ENCODE measurements around the gene AP3D1. TPM values are rescaled to one million over a fixed set of nuclear protein-coding genes. Genes with fewer than 3 reads are reported as not detected.
"Not testable (repeated sequence)": the region's sequence is repeated elsewhere in the genome, so short reads cannot be mapped to it uniquely, and the experiment has no call there.

AP3D1 gene
- total RNA-seq, 1 donor from 2014 or later, result 175 TPM

DNA sequence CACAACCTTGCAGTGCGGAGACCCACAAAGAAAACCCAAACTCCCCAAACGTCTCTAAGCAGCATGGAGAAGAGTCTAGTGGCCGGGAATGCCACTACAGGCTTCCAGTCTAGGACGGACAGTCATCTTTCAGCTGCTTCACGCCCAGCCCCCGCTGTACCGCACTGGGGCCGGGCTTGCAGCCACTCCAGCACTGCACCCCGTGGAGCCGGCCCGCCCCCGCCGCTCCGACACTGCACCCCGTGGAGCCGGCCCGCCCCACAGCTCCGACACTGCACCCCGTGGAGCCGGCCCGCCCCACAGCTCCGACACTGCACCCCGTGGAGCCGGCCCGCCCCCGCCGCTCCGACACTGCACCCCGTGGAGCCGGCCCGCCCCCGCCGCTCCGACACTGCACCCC lies 23.1 kb downstream of the AP3D1 start:
- DNase-seq (ENCODE audit: low read depth), result not testable (repeated sequence)

DNA sequence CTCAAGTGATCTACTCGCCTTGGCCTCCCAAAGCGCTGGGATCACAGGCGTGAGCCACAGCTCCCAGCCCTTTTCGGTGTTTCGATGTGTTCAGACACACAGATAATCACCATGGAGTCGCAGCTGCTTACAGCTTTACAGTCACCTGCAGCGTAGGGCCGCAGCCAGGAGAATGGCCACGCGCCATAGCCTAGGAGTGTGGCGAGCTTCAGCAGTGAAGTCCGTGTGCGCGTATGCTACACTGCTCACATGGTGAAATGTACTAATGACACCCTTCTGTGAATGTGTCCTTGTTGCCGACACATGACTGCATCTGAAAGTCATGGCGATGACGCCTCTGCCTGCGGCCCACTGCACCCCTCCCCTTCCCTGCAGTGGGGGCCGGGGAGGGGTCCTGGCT lies 23.6 kb downstream of the AP3D1 start:
- no peak for DNase-seq (ENCODE audit: low read depth)

- no peak for DNase-seq (ENCODE audit: low read depth)
Measured at GRCh38 chr19:2126879-2127518, 24.4 kb downstream of the AP3D1 start.

- no peak for DNase-seq (ENCODE audit: low read depth)
Measured at GRCh38 chr19:2123682-2124387, 27.5 kb downstream of the AP3D1 start.

- no peak for DNase-seq (ENCODE audit: low read depth)
Measured at GRCh38 chr19:2122982-2123381, 28.4 kb downstream of the AP3D1 start.

DNA sequence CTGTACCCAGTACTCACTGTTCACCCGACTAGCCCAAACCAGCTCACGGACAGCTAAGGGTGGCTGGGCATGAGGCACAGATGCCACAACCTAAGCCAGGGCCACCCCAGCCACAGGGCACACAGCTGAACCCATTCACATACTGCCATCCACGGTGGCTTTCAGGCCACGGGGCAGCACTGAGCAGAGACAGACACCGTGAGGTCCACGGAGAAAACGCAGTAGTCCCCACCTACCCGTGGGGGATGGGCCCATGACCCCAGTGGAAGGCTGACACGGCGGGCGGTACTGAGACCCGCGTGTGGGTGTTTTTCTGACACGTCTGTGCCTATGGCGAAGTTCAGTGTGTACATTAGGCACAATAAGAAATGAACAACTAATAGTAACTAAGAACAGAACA lies 29.1 kb downstream of the AP3D1 start:
- no peak for DNase-seq (ENCODE audit: low read depth)

DNA sequence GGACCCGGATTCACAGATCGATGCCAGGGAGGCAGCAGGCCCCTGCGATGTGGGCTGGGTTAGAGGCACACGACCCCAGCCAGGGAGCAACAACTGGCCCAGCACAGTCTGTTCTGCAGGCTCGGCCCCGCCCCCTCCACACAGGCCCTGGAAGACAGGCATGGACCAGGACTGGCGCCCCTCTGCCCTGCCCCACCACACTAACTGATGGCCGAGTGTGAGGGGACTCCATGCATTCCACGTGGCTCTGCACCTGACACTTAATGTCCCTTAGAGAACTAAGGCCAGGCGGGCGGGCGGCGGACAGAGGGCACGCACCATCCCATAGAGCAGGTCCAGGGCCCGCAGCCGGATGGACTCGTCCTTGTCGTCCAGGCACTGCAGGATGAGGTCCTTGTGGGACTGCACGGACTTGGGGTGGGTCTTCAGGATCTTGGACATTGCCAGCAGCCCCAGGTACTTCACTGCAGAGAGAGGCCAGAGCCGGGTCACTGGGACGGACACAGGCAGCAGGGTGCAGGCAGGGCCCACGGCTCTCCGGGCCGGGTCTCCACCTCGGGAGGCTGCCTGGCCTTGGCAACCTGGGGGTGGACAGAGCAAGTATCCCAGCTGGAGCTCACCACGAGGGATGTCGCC lies 29.8 kb downstream of the AP3D1 start:
- DNase-seq (ENCODE audit: low read depth), result no peak

DNA sequence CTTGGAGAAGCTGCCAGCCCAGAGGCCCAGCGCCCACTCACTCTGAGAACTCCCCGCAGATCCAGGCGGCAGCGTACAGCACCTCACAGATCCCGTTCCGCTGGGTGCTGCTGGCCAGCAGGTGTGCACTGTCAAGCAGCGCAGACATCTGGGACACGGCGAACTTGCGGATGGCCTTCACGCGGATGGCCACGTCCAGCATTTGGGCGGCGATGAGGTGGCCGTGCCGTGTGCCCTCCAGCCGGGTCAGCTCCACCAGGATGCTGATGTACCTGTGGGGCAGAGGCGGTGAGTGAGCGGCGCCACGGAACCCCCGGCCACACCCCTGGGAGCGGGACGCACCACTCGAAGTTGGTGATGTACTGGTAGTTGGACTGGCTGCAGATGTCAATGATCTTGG lies 30.5 kb downstream of the AP3D1 start:
- DNase-seq (ENCODE audit: low read depth), result no peak

DNA sequence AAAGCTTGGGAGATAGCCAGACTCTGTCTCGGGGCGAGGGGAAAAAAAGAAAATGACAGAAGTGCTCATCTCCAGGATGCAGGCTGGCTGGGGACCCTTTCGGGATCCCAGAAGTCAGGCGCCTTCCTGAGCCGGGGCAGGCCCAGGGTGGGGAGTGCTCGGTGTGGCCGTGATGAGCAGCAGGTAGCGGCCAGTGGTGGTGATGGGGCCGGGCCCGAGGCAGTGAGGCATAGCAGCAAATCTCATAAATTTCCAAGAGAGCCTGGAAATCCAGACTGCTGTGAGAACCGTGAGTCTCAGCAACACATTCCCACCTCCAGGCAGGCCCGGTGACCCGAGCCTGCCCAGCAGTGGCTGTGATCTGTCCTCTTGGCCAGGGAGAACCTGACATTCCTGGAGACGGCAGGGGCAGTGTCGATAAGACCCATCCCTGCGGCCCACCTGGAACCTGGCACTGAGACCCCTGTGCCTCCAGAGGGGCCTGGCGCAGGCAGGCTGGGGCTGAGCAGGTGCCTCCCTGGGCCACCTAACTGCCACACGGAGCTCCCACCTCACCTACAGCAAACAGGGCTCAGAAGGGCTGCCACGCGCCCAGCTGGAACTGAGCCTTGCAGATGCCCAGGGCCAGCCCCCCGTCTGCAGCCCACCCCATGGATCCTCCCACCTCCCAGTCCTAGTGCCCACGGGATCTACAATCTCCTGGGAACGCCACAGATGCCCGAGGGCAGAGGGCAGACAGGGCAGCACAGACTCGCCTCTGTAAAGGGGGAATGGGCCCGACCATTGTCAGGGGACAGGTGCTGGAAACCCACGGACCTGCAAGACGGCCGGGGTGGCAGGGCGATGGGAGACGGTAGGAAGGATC lies 31.2 kb downstream of the AP3D1 start:
- DNase-seq (ENCODE audit: low read depth), result no peak

DNA sequence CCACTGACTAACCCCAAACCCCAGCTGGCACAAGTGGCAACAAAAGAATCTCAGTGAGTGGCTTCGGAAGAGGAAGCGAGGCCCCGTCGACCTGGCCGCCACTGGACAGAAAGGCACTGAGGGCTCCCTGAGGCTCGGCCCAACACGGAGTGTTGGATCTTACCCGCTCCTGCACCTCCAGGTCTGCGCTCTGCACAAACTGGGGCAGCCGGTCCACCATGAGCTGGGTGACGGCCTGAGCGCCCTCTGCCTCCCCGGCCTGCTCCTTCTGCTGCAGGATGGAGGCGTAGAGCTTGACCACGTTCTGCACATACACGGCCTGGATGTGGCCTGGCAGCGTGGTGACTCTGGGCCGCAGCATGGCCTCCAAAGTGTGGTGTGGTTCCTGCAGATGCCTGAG lies 32.9 kb downstream of the AP3D1 start:
- DNase-seq (ENCODE audit: low read depth), result no peak

- DNase-seq (ENCODE audit: low read depth), result no peak
Measured at GRCh38 chr19:2117215-2117960, 34.0 kb downstream of the AP3D1 start.

GRCh38 chr19:2116507-2116906 lies 34.9 kb downstream of the AP3D1 start:
- no peak for DNase-seq (ENCODE audit: low read depth)

DNA sequence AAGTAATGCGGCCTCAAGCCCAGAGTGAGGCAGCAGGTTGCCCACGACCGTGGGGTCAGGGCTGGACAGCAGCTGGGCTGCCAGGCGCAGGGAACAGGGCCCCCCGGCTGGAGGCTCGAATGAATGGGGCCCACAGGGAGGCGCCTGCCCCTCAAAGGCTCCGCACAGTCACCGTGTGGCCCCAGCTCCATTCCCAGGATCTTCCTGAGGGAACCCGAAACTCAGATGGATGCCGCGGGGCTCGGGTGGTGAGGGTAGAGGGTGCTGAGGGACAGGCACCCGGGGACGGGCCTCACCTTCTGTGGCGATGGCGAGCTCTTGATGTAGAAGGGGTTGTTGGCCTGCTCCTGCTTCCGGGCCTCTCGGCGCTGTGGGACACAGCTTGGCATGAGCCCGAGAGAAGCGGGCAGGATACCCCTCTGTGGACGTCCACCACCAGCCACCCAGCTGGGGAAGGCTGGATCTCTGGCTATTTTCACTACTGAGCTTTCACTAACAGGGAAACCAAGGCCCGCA lies 35.4 kb downstream of the AP3D1 start:
- no peak for DNase-seq (ENCODE audit: low read depth)

DNA sequence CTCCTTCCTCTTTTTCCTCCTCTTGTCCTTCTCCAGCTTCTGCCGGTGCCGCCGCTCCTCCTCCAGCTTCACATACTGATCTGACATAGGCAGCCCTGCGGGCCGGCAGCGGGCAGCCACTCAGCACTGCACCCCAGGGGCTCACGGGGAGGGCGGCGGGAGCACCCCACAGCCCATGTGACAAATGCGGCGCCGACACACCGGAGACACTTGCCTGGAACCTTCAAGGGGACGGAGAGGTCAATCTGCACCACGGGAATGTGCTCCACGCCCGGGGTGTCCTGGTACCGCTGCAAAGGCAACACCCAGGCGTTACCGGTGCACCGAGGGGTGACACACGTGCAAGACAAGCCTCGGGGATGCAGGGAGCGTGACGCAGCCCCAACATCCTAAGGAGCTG lies 36.0 kb downstream of the AP3D1 start:
- DNase-seq (ENCODE audit: low read depth), result no peak

DNA sequence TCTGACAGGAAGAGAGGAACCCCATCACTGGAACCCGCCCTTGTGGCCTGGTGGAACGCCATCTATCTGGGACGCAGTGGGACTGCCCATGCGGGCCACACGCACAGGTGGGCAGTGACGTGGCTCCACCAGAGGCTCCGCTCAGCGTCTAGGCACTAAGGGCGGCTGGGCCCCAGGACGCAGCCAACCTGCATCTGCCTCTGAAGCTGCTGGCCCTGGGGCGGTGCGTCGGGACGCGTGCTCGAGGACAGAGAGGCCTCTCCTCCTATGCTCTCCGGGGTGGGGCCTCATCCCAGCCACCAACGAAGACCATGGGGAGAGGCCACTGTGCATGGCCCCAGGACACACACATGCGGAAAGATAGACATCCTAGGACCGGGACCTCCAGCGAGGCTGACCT lies 36.5 kb downstream of the AP3D1 start:
- DNase-seq (ENCODE audit: low read depth), result no peak

DNA sequence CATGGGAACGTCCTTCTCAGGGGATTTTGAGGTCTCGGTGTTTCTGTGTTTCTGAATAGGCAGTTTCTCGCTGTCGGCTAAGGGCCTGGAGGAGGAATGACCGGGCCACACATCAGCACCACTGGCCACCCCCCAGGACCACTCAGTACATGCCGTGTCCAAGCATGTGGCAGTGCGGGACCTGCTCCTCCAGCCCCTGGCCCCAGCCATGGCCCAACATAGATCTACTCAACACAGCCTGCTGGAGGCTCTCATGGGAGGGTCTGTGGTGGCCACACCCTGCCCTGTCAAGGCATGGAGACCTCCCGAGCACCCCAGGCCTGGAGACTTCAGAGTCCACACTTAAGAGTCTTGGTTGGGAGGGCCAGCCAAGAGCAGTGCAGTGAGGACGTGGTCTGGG lies 37.1 kb downstream of the AP3D1 start:
- DNase-seq (ENCODE audit: low read depth), result no peak

GRCh38 chr19:2113439-2114211 lies 37.7 kb downstream of the AP3D1 start:
- DNase-seq (ENCODE audit: low read depth), result no peak

GRCh38 chr19:2112516-2113320 lies 38.6 kb downstream of the AP3D1 start:
- DNase-seq (ENCODE audit: low read depth), result no peak

- no peak for DNase-seq (ENCODE audit: low read depth)
Measured at GRCh38 chr19:2111886-2112285, 39.5 kb downstream of the AP3D1 start.

GRCh38 chr19:2111425-2111824 lies 39.9 kb downstream of the AP3D1 start:
- DNase-seq (ENCODE audit: low read depth), result no peak
